ENCODE results near the gene FAM171A1.

Gene FAM171A1

DNA sequence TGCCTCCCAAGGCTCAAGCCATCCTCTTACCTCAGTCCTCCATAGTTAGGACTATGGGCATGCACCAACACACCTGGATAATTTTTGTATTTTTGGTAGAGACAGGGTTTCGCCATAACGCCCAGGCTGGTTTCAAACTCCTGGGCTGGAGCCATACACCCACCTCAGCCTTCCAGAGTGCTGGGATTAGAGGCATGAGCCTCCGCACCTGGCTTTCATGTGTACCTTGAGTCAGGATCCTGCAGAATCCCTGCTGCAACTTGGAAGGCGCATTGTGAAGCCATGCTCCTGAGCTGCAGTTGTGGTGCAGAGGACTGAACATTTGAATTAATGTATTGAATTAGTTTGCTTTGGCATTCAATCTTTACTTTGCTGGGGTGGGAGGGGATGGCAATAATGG lies 173.2 kb downstream of the FAM171A1 start:
- Histone ChIP-seq H3K4me1 (peaks cover 6 to 41% (median 31%) of the 10 kb centered on the region in 10 experiments; a peak in 19 of 20 replicates), H3K27me3 (peaks cover 0 to 17% (median 0%) of the 10 kb centered on the region in 11 experiments; a peak in 2 of 22 replicates), H3K27ac (no peak overlapping the region), H3K36me3 (no peaks in the 10 kb centered on the region), H3K9me3 (replicated peaks in 1 of 11) (peaks cover 7 to 35% (median 23%) of the 10 kb centered on the region in 11 experiments; a peak in 21 of 22 replicates), H3K4me2 (peak overlapping the region in 7 of 11 experiments; percentile 21 to 63 (median 35); a peak in 12 of 22 replicates), H3K9ac (no peak overlapping the region), H4K20me1 (no peaks in the 10 kb centered on the region), H3K4me3 (no peak overlapping the region)
- TF ChIP-seq Cebpa-rat (IDR thresholded peaks at IDR 0.05), result no peak

DNA sequence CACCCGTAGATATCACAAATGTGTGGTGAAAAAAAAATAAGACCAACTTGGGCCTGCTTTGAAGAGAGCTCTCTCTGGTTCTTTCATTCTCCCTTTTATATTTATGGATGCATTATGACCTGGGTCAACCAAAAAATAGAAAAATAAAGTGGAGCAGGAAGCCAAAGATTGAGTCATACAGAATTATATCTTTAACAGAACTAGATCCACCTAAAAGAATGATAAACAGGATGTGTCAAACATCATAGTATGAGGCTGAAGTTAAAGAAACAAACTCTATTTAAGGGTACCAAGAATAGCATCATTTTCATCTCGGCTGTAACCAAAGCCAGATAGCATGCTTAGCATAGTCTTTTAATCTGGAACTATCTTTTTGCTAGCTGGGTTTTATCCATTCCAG lies 173.8 kb downstream of the FAM171A1 start:
- Histone ChIP-seq H3K4me1 (peaks cover 7 to 40% (median 30%) of the 10 kb centered on the region in 10 experiments; a peak in 19 of 20 replicates), H3K4me3 (no peak overlapping the region), H3K27ac (no peak overlapping the region), H3K9me3 (replicated peaks in 1 of 11) (peaks cover 7 to 38% (median 23%) of the 10 kb centered on the region in 11 experiments; a peak in 21 of 22 replicates), H3K4me2 (peak overlapping the region in 10 of 11 experiments; percentile 1 to 63 (median 29); a peak in 14 of 22 replicates), H3K36me3 (no peaks in the 10 kb centered on the region), H3K27me3 (peaks cover 0 to 20% (median 0%) of the 10 kb centered on the region in 11 experiments; a peak in 2 of 22 replicates), H3K9ac (no peak overlapping the region), H4K20me1 (no peaks in the 10 kb centered on the region)
- TF ChIP-seq Cebpa-rat (IDR thresholded peaks at IDR 0.05), result no peak

DNA sequence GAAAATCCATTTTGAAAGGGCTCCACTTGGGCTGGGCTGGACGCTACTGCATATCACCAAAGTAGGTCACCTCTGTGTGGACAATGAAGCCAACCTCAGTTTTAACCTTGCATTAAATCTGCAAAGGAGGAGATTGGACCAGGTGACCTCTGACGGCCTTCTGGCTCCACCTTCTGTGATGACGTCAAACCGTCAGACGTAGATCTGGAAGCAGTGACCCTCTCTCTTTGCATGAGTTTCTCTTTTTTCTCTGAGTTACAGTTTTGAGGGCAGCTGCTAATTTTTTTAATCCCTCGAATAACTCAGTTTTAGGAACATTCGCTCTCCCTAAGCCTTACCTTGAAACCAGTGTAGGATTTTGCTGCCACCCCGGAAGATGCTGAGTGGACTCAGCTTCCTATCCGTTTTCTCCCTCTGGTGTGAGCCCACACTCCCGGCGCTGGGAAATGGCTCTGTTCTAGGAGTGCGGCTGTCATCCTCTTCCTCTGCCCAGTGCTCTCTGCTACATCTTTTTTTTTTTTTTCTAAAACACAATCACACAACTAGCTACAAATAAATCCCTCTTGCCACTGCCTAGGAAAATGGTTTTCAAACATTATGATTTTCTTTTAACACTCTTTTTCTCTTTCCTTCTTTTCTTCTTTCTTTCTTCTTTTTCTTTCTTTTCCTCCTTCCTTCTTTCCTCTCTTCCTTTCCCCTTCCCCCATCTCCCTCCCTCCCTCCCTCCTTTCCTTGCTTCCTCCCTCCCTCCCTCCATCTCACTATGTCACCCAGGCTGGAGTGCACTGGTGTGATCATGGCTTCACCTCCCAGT lies 174.9 kb downstream of the FAM171A1 start:
- H3K27me3 ChIP-seq, result peaks cover 0 to 20% (median 0%) of the 10 kb centered on the region in 11 experiments; a peak in 3 of 22 replicates
- H3K4me2 ChIP-seq, result peak overlapping the region; percentile 6 to 81 (median 61); a peak in 19 of 22 replicates
- H4K20me1 ChIP-seq, result no peaks in the 10 kb centered on the region
- H3K4me3 ChIP-seq, result peak overlapping the region in 1 of 10 experiments; percentile 11; a peak in 1 of 20 replicates
- H3K36me3 ChIP-seq, result no peaks in the 10 kb centered on the region
- peaks cover 7 to 38% (median 23%) of the 10 kb centered on the region in 11 experiments; a peak in 21 of 22 replicates for H3K9me3 ChIP-seq (replicated peaks in 1 of 11)
- peak overlapping the region in 9 of 11 experiments; percentile 11 to 75 (median 61); a peak in 16 of 22 replicates for H3K27ac ChIP-seq
- H3K9ac ChIP-seq, result no peak overlapping the region; a peak in 2 of 22 replicates
- H3K4me1 ChIP-seq, result peaks cover 15 to 44% (median 33%) of the 10 kb centered on the region in 10 experiments; a peak in 19 of 20 replicates
- no peak for TF ChIP-seq Cebpa-rat (IDR thresholded peaks at IDR 0.05)

DNA sequence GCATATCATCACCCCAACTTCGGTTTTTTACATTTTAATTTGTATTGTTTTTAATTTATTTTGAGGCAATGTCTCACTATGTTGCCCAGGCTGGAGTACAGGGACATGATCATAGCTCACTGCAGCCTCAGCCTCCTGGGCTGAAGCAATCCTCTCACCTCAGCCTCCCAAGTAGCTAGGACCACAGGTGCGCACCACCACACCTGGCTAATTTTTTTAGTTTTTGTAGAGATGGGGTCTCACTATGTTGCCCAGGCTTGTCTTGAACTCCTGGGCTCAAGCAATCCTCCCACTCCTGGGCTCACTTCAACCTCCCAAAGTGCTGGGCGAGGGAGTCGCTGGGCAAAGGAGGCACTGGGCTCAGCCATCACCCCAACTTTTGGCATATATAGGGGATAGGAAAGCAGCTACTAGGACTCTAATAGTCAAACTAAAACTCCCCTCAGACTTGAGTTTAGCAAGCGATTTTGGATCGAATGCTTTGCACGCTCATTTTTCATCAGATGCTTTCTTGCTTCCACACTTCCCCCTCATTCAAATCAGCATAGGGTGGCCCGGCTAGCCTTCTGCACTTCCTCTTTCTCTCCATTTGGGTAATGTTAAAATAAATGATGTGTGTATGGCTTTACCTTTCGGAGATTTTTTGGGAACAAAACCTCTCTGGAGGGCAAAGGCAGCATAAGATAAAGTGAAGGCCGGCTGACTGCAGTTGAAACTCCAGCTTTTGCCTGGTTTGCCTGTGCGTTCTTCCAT lies 181.8 kb downstream of the FAM171A1 start:
- Histone ChIP-seq H3K9ac (no peak overlapping the region), H3K27ac (no peak overlapping the region), H3K4me3 (no peak overlapping the region), H3K9me3 (replicated peaks in 1 of 11) (peaks cover 7 to 20% (median 15%) of the 10 kb centered on the region in 11 experiments; a peak in 19 of 22 replicates), H3K36me3 (no peaks in the 10 kb centered on the region), H3K4me2 (peak overlapping the region in 5 of 11 experiments; percentile 18 to 80 (median 57); a peak in 10 of 22 replicates), H4K20me1 (no peaks in the 10 kb centered on the region), H3K4me1 (peaks cover 5 to 26% (median 9%) of the 10 kb centered on the region in 10 experiments; a peak in 17 of 20 replicates), H3K27me3 (peaks cover 0 to 13% (median 0%) of the 10 kb centered on the region in 11 experiments; a peak in 2 of 22 replicates)
- TF ChIP-seq Cebpa-rat (IDR thresholded peaks at IDR 0.05), result no peak

DNA sequence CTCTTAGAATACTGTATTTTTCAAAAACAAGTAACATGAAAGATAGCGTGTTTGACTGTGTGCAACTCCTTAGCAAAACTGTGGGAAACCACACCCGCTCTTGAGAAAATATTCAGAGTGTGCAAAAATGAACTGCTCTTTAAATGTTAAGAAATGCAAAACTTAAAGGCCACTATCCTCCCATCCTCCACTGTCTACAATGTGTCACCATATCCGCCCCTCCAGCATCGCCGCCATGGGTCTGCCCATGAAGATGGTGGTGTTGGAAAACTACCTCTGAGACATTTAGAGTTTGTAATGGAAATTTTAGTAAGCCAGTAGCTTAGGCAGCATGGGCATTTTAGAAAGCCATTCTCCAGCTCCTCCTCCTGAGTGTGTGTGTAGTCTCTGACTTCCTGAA lies 182.5 kb downstream of the FAM171A1 start:
- Histone ChIP-seq H3K27me3 (peaks cover 0 to 13% (median 0%) of the 10 kb centered on the region in 11 experiments; a peak in 2 of 22 replicates), H3K4me2 (peak overlapping the region in 3 of 11 experiments; percentile 6 to 31 (median 26); a peak in 4 of 22 replicates), H4K20me1 (no peaks in the 10 kb centered on the region), H3K36me3 (no peaks in the 10 kb centered on the region), H3K4me3 (no peak overlapping the region), H3K4me1 (peaks cover 5 to 26% (median 9%) of the 10 kb centered on the region in 10 experiments; a peak in 17 of 20 replicates), H3K9me3 (replicated peaks in 1 of 11) (peaks cover 4 to 14% (median 8%) of the 10 kb centered on the region in 11 experiments; a peak in 18 of 22 replicates), H3K9ac (no peak overlapping the region), H3K27ac (no peak overlapping the region)
- TF ChIP-seq Cebpa-rat (IDR thresholded peaks at IDR 0.05), result no peak

DNA sequence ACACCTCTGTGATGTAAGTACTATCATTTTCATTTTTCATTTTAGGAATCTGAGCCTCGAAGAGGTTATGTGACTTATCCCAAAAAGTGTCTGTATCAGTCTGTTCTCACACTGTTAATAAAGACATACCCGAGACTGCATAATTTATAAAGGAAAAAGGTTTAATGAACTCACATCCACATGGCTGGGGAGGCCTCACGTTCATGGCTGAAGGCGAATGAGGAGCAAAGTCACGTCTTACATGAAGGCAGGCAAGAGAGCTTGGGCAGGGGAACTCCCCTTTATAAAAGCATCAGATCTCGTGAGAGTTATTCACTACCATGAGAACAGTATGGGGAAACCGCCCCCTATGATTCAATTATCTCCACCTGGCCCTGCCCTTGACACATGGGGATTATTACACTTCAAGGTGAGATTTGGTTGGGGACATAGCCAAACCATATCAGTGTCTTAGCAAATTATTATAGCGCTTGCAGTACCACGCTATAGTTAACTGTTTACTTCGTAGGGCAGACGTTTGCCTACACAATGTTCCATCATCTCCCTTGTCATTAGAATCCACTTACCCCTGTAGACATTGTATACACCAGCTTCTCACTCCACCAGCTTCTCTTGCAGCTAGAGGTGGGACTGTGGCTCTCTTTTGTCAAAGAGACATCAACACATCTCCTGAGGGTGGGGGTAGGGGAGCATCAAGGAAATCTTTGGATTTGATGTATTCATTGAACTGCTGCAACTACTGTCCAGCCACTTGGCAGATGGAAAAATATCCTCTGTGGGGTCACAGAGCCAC lies 187.2 kb downstream of the FAM171A1 start:
- H3K4me2 ChIP-seq, result no peak overlapping the region
- H4K20me1 ChIP-seq, result no peaks in the 10 kb centered on the region
- no peaks in the 10 kb centered on the region for H3K36me3 ChIP-seq
- no peak overlapping the region for H3K9ac ChIP-seq
- no peak for TF ChIP-seq Cebpa-rat (IDR thresholded peaks at IDR 0.05)
- no peak overlapping the region for H3K27ac ChIP-seq
- no peaks in the 10 kb centered on the region for H3K27me3 ChIP-seq
- H3K4me1 ChIP-seq, result peaks cover 0 to 7% (median 0%) of the 10 kb centered on the region in 10 experiments; a peak in 6 of 20 replicates
- no peak overlapping the region for H3K4me3 ChIP-seq
- H3K9me3 ChIP-seq (replicated peaks in 1 of 11), result peaks cover 0 to 7% (median 0%) of the 10 kb centered on the region in 11 experiments; a peak in 3 of 22 replicates

DNA sequence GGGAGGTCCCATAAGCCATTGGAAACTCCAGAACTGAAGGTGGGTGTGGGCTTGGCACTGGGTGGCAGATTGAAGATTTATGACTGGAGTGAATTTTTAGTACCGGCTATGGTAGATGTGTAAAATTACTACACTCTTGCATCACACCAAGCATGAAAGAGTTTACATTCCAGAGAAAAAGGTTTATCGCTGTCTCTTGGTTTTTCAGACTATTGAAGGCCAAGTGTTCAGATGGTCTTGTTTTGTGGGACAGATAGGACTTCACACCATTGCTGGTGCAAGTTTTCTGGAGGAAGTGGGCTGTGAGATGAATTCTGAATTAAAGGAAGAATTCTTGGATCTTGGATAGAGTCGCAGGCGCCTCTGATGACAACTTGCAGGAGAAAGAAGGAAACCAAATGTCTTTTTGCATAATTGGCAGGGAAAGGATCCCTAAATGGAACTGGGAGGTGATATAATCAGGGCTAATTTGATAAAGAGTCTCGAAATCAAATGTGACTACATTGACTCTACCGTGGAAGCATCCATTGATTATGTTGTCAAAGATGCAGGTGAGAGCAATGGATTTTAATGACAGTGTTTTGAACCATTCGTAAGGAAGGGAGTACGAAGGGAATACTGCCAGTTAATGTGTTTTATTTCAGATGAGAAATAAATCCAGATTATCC lies 188.4 kb downstream of the FAM171A1 start:
- Histone ChIP-seq H3K4me2 (no peak overlapping the region), H3K9me3 (replicated peaks in 1 of 11) (peaks cover 0 to 7% (median 0%) of the 10 kb centered on the region in 11 experiments; a peak in 3 of 22 replicates), H3K27ac (no peak overlapping the region), H3K36me3 (no peaks in the 10 kb centered on the region), H3K4me3 (no peak overlapping the region), H3K4me1 (no peaks in the 10 kb centered on the region), H4K20me1 (no peaks in the 10 kb centered on the region), H3K27me3 (no peaks in the 10 kb centered on the region), H3K9ac (no peak overlapping the region)
- TF ChIP-seq Cebpa-rat (IDR thresholded peaks at IDR 0.05), result no peak

All from BLaER1 treated with 17β-estradiol and CSF1 and Interleukin-3, amounts not matched to agents 10 nM and 100 nM (cell line).